ENCODE data around the gene SAAL1.

Gene SAAL1

GRCh38 chr11:18071098-18071705, 34.7 kb downstream of the SAAL1 start:
- TF ChIP-seq POLR2AphosphoS5 (IDR thresholded peaks at IDR 0.05; ENCODE audit: borderline replicate concordance, low read depth, low read length) (no peak), EZH2 (IDR thresholded peaks at IDR 0.05) (no peak), FOXP2 (optimal IDR thresholded peaks at IDR 0.05; ENCODE audit: control extremely low read depth, extremely low read length, insufficient read depth) (no peak)
- Histone ChIP-seq H3K9me3 (ENCODE audit: low read depth, low read length) (no peaks in the 10 kb centered on the region), H3K36me3 (ENCODE audit: insufficient read depth, low read length) (peaks cover 2% of the 10 kb centered on the region; the same call in 1 of the 2 replicates), H3K9ac (ENCODE audit: insufficient read length) (no peak overlapping the region), H3K4me3 (no peak overlapping the region), H3K27ac (no peak overlapping the region)
- DNase-seq (ENCODE audit: low read depth, low spot score): no peak

DNA sequence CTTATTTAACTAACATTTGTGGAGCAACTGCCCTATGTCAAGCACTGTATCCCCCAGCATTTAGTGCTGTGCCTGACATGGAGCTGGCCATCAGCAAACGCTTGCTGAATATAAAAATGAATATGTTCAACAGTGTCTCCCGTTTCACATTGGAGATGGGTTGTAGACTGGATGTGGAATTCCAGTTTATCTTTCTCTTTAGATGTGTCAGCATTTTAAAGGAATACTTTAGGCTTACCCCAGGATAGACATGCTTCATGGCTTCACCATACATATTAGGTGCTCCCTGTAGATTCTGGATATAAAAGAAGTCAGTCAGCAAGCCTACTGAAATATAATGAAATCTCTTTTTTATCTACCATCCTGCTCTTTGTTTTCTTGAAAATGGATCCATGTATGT, 38.5 kb downstream of the SAAL1 start:
- Histone ChIP-seq H3K9me3 (ENCODE audit: low read depth, low read length) (no peaks in the 10 kb centered on the region), H3K27ac (no peak overlapping the region), H3K36me3 (ENCODE audit: insufficient read depth, low read length) (no peaks in the 10 kb centered on the region), H3K9ac (ENCODE audit: insufficient read length) (no peak overlapping the region), H3K4me3 (no peak overlapping the region)
- no peak for DNase-seq (ENCODE audit: low read depth, low spot score)
- TF ChIP-seq FOXP2 (optimal IDR thresholded peaks at IDR 0.05; ENCODE audit: control extremely low read depth, extremely low read length, insufficient read depth): no peak
- TF ChIP-seq EZH2 (IDR thresholded peaks at IDR 0.05): no peak
- no peak for TF ChIP-seq POLR2AphosphoS5 (IDR thresholded peaks at IDR 0.05; ENCODE audit: borderline replicate concordance, low read depth, low read length)

DNA sequence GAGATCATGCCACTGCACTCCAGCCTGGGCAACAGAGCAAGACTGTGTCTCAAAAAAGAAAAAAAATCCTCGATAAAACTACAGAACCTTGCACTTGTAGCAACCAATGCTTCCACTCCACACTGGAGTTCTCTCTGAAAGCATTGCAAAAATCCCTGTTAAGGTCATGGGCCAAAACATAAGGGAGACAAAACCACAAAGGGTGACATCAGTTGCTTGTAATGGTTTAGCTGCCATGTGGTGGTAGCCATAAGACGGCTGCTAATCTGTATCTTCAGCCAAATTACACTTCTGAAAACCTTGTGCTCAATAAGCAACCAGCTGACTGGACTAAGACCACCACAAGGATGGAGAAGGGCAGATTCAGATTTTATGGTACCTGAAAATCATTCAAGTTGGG, 39.3 kb downstream of the SAAL1 start:
- Histone ChIP-seq H3K36me3 (ENCODE audit: insufficient read depth, low read length) (no peaks in the 10 kb centered on the region), H3K9me3 (ENCODE audit: low read depth, low read length) (no peaks in the 10 kb centered on the region), H3K9ac (ENCODE audit: insufficient read length) (no peak overlapping the region), H3K4me3 (no peak overlapping the region), H3K27ac (no peak overlapping the region)
- no peak for DNase-seq (ENCODE audit: low read depth, low spot score)
- no peak for TF ChIP-seq EZH2 (IDR thresholded peaks at IDR 0.05)
- no peak for TF ChIP-seq FOXP2 (optimal IDR thresholded peaks at IDR 0.05; ENCODE audit: control extremely low read depth, extremely low read length, insufficient read depth)
- no peak for TF ChIP-seq POLR2AphosphoS5 (IDR thresholded peaks at IDR 0.05; ENCODE audit: borderline replicate concordance, low read depth, low read length)

- no peak for DNase-seq (ENCODE audit: low read depth, low spot score)
- H3K9me3 ChIP-seq (ENCODE audit: low read depth, low read length): no peaks in the 10 kb centered on the region
- H3K27ac ChIP-seq: no peak overlapping the region
- no peak overlapping the region for H3K9ac ChIP-seq (ENCODE audit: insufficient read length)
- no peak for TF ChIP-seq FOXP2 (optimal IDR thresholded peaks at IDR 0.05; ENCODE audit: control extremely low read depth, extremely low read length, insufficient read depth)
- no peak for TF ChIP-seq EZH2 (IDR thresholded peaks at IDR 0.05)
- TF ChIP-seq POLR2AphosphoS5 (IDR thresholded peaks at IDR 0.05; ENCODE audit: borderline replicate concordance, low read depth, low read length): no peak
- H3K4me3 ChIP-seq: no peak overlapping the region
- no peaks in the 10 kb centered on the region for H3K36me3 ChIP-seq (ENCODE audit: insufficient read depth, low read length)
Measured at GRCh38 chr11:18065572-18065971, 40.3 kb downstream of the SAAL1 start.

- TF ChIP-seq FOXP2 (optimal IDR thresholded peaks at IDR 0.05; ENCODE audit: control extremely low read depth, extremely low read length, insufficient read depth): no peak
- no peak for TF ChIP-seq POLR2AphosphoS5 (IDR thresholded peaks at IDR 0.05; ENCODE audit: borderline replicate concordance, low read depth, low read length)
- no peak for TF ChIP-seq EZH2 (IDR thresholded peaks at IDR 0.05)
- H3K9me3 ChIP-seq (ENCODE audit: low read depth, low read length): no peaks in the 10 kb centered on the region
- no peak for DNase-seq (ENCODE audit: low read depth, low spot score)
- no peaks in the 10 kb centered on the region for H3K36me3 ChIP-seq (ENCODE audit: insufficient read depth, low read length)
- H3K27ac ChIP-seq: no peak overlapping the region
- no peak overlapping the region for H3K4me3 ChIP-seq
- H3K9ac ChIP-seq (ENCODE audit: insufficient read length): no peak overlapping the region
Measured at GRCh38 chr11:18064450-18065054, 41.3 kb downstream of the SAAL1 start.

DNA sequence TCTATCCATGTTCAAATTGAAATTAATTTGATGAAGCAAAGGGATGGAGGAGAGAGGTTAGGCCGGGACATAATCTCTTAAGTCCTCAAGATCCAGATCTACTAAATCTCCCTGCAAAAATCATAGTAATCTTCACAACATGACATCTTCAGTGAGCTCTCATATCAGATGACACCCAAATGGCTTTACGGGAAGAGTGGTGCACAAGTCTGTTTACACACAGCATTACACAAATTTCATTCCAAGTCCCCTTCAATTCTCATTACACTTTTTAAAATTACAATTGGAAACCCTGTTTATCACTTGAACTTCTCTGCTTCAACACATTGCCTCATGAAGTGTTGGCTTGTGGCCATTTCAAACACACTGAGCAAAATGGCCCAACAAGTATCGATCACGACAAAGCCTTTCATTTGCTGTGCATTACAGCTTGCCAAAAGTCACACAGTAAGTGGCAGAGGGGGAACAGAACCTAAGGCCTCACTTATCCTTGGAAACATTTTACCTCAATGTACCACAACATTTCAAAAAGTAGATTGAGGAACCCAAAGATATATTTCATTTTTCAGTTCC, 41.9 kb downstream of the SAAL1 start:
- no peak for DNase-seq (ENCODE audit: low read depth, low spot score)
- Histone ChIP-seq H3K9ac (ENCODE audit: insufficient read length) (no peak overlapping the region), H3K27ac (no peak overlapping the region), H3K4me3 (no peak overlapping the region), H3K9me3 (ENCODE audit: low read depth, low read length) (no peaks in the 10 kb centered on the region), H3K36me3 (ENCODE audit: insufficient read depth, low read length) (no peaks in the 10 kb centered on the region)
- no peak for TF ChIP-seq POLR2AphosphoS5 (IDR thresholded peaks at IDR 0.05; ENCODE audit: borderline replicate concordance, low read depth, low read length)
- no peak for TF ChIP-seq FOXP2 (optimal IDR thresholded peaks at IDR 0.05; ENCODE audit: control extremely low read depth, extremely low read length, insufficient read depth)
- no peak for TF ChIP-seq EZH2 (IDR thresholded peaks at IDR 0.05)

GRCh38 chr11:18063125-18063524, 42.8 kb downstream of the SAAL1 start:
- DNase-seq (ENCODE audit: low read depth, low spot score): no peak
- H3K36me3 ChIP-seq (ENCODE audit: insufficient read depth, low read length): no peaks in the 10 kb centered on the region
- no peak overlapping the region for H3K9ac ChIP-seq (ENCODE audit: insufficient read length)
- TF ChIP-seq EZH2 (IDR thresholded peaks at IDR 0.05) (no peak), FOXP2 (optimal IDR thresholded peaks at IDR 0.05; ENCODE audit: control extremely low read depth, extremely low read length, insufficient read depth) (no peak), POLR2AphosphoS5 (IDR thresholded peaks at IDR 0.05; ENCODE audit: borderline replicate concordance, low read depth, low read length) (no peak)
- no peaks in the 10 kb centered on the region for H3K9me3 ChIP-seq (ENCODE audit: low read depth, low read length)
- H3K27ac ChIP-seq: no peak overlapping the region
- H3K4me3 ChIP-seq: no peak overlapping the region

GRCh38 chr11:18061351-18061750, 44.5 kb downstream of the SAAL1 start:
- no peak for DNase-seq (ENCODE audit: low read depth, low spot score)
- no peak for TF ChIP-seq EZH2 (IDR thresholded peaks at IDR 0.05)
- TF ChIP-seq FOXP2 (optimal IDR thresholded peaks at IDR 0.05; ENCODE audit: control extremely low read depth, extremely low read length, insufficient read depth): no peak
- no peak for TF ChIP-seq POLR2AphosphoS5 (IDR thresholded peaks at IDR 0.05; ENCODE audit: borderline replicate concordance, low read depth, low read length)
- H3K27ac ChIP-seq: no peak overlapping the region
- no peaks in the 10 kb centered on the region for H3K36me3 ChIP-seq (ENCODE audit: insufficient read depth, low read length)
- H3K9ac ChIP-seq (ENCODE audit: insufficient read length): no peak overlapping the region
- H3K9me3 ChIP-seq (ENCODE audit: low read depth, low read length): no peaks in the 10 kb centered on the region
- H3K4me3 ChIP-seq: no peak overlapping the region

All from SK-N-MC (cell line).